Aorta (tissue), 5 donors: Measurements from ENCODE around the gene CDH11. TPM values are rescaled to one million over a fixed set of nuclear protein-coding genes. Genes with fewer than 3 reads are reported as not detected.
A peak's percentile ranks its signal among the peaks of the same experiment; 100 is the strongest.

ENCODE experiments used
- ATAC-seq: fragments of 200-7000 bp; cut with Tn5 transposase; one replicate; pipeline ENCODE4 v1.9.1; 2022; ENCODE audit warnings: moderate library complexity; ENCODE audit not compliant: low FRiP score
- DNase-seq, 2 donors: peaks; one replicate each; pipeline ENCODE4 v3.0.0-alpha.2; 2020
- H3K27ac ChIP-seq, 2 donors: one replicate each; pipeline ENCODE4 v1.5.1; 2013; ENCODE audit warnings: low read length in 2 of 2, mild to moderate bottlenecking in 2 of 2, moderate library complexity in 2 of 2, control low read depth in 1 of 2, inconsistent platforms in 1 of 2, low read depth in 1 of 2
- H3K27me3 ChIP-seq, 2 donors: one replicate each; pipeline ENCODE4 v1.6.1; 2013; ENCODE audit warnings: control low read depth in 1 of 2, low read length in 1 of 2, mild to moderate bottlenecking in 1 of 2, moderate library complexity in 1 of 2; ENCODE audit not compliant: insufficient read depth in 2 of 2, control insufficient read depth in 1 of 2
- H3K36me3 ChIP-seq, 2 donors: one replicate each; pipeline ENCODE4 v1.6.1; 2013; ENCODE audit warnings: control low read depth in 1 of 2, low read length in 1 of 2, mild to moderate bottlenecking in 1 of 2; ENCODE audit not compliant: insufficient read depth in 2 of 2, control insufficient read depth in 1 of 2
- H3K4me1 ChIP-seq, 2 donors: one replicate each; pipeline ENCODE4 v1.6.1; 2013; ENCODE audit warnings: low read length in 2 of 2, control low read depth in 1 of 2, mild to moderate bottlenecking in 1 of 2, moderate library complexity in 1 of 2; ENCODE audit not compliant: insufficient read depth in 2 of 2, control insufficient read depth in 1 of 2
- H3K4me3 ChIP-seq, 2 donors: one replicate each; pipeline ENCODE4 v1.5.1; 2013; ENCODE audit warnings: low read length in 2 of 2, control low read depth in 1 of 2, mild to moderate bottlenecking in 1 of 2
- H3K9me3 ChIP-seq: one replicate; pipeline ENCODE4 v1.6.1; 2013; ENCODE audit warnings: mild to moderate bottlenecking, low read length; ENCODE audit not compliant: control insufficient read depth
- WGBS, 2 donors: extraction: QIAGEN DNeasy Blood & Tissue Kit; methylation state at CpG; one replicate each; pipeline ENCODE4 v1.1.7; 2013; 5-methylcytosine and 5-hydroxymethylcytosine counted together
- intact Hi-C, 2 donors: fragments of 100-400 bp; cut with DNase I; formaldehyde crosslinking; loops; one replicate each; pipeline versions ENCODE4 v1.14.2 to v1.15.0; 2022
- polyA plus RNA-seq, 2 donors: library from polyadenylated mRNA; stranded (reverse); fragments of 200-250 nt; gene quantifications; one replicate each; pipeline ENCODE4 v1.2.3, GENCODE V29; 2013
- total RNA-seq, 2 donors: library from RNA; stranded (reverse); fragmentation: NEBNext Ultra II Directional; extraction: Animal tissue kit (Norgen Biotek cat#: 25700); gene quantifications; one replicate each; pipeline ENCODE4 v1.2.1, GENCODE V29; 2021
- donor health status: healthy with polysubstance abuse.
- donor health status: Bipolar disorder and iron deficiency.
- donor health status: DM: no; HTN: no; CAD: no.
- donor health status: DM: no; HTN: no; CAD: no.
- donor health status: DM: yes; HTN: yes; CAD: no.

CDH11 gene
- total and polyA plus RNA-seq, 4 donors: 11.9 to 182 (median 51.9) TPM

DNA sequence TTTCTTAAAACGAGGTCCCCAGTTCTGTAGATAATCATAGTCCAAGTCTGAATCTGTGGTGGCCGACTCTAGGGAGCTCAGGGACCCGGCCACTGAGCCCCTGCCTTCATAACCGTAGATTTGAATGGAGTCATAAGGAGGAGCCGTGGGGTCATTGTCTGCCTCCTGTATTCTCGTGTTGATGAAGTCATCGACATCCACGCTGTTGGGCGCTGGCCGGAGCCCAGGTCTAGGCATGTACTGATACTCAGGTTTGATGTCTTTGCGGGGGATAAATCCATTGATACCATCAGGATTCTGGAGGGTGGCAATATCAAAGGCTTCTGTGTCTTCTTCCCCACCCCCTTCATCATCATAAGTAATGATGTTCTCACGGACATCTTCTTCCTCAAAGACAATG, 174.2 kb downstream of the CDH11 start:
- H3K9me3 ChIP-seq: no peaks in the 10 kb centered on the region
- peaks cover 3 to 8% of the 10 kb centered on the region in 2 donors for H3K36me3 ChIP-seq
- H3K27ac ChIP-seq: no peak overlapping the region
- ATAC-seq (no peak), DNase-seq (no peak)
- H3K4me1 ChIP-seq: no peaks in the 10 kb centered on the region
- H3K27me3 ChIP-seq: no peaks in the 10 kb centered on the region
- no peak overlapping the region for H3K4me3 ChIP-seq
- intact Hi-C loops: no loop called here
- WGBS, 2 donors: 89 to 92% methylated on average over 12 of the region's 12 CpGs

- ATAC-seq (no peak), DNase-seq (no peak)
- H3K4me1 ChIP-seq: no peaks in the 10 kb centered on the region
- 12 to 19% methylated on average over 2 of the region's 2 CpGs for WGBS, 2 donors
- intact Hi-C loops: no loop called here
- no peak overlapping the region for H3K4me3 ChIP-seq
- H3K27ac ChIP-seq: no peak overlapping the region
- no peaks in the 10 kb centered on the region for H3K9me3 ChIP-seq
- no peaks in the 10 kb centered on the region for H3K27me3 ChIP-seq
- no peaks in the 10 kb centered on the region for H3K36me3 ChIP-seq
Measured at GRCh38 chr16:64933885-64934284, 188.0 kb downstream of the CDH11 start.

DNA sequence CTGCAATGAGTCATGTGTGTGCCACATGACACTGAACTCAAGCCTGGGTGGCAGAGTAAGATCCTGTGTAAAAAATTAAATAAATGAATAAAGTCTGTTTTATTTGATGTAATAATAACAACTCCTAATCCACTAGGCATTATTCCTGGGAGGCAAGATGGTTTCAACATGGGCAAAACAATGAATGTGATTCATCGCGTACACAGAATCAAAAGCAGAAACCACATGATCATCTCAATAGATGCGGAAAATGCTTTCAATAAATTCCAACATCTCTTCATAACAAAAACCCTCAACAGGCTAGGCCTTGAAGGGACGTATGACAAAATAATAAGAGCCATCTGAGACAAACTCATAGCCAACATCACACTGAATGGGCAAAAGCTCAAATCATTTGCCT, 195.4 kb downstream of the CDH11 start:
- H3K4me1 ChIP-seq: no peaks in the 10 kb centered on the region
- intact Hi-C loops: no loop called here
- H3K4me3 ChIP-seq: no peak overlapping the region
- H3K36me3 ChIP-seq: no peaks in the 10 kb centered on the region
- DNase-seq: no peak
- ATAC-seq: no peak
- 82 to 96% methylated on average over 4 of the region's 4 CpGs for WGBS, 2 donors
- peaks cover 2% of the 10 kb centered on the region for H3K9me3 ChIP-seq
- no peaks in the 10 kb centered on the region for H3K27me3 ChIP-seq
- no peak overlapping the region for H3K27ac ChIP-seq

DNA sequence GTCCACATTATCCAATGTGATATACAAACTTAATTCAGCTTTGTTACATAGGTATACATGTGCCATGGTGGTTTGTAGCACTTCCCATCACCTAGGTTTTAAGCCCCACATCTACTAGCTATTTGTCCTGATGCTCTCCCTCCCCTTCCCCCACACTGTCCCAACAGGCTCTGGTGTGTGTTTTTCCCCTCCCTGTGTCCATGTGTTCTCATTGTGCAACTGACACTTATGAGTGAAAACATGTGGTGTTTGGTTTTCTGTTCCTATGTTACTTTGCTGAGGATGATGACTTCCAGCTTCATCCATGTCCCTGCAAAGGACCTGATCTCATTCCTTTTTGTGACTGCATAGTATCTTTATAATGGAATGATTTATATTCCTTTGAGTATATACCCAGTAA, 196.7 kb downstream of the CDH11 start:
- Histone ChIP-seq H3K9me3 (peaks cover 2% of the 10 kb centered on the region), H3K27ac (no peak overlapping the region), H3K36me3 (no peaks in the 10 kb centered on the region), H3K4me1 (no peaks in the 10 kb centered on the region), H3K27me3 (no peaks in the 10 kb centered on the region), H3K4me3 (no peak overlapping the region)
- DNase-seq: no peak
- ATAC-seq: no peak
- intact Hi-C loops: no loop called here

GRCh38 chr16:64924086-64924485, 197.8 kb downstream of the CDH11 start:
- H3K27ac ChIP-seq: no peak overlapping the region
- peaks cover 2% of the 10 kb centered on the region for H3K9me3 ChIP-seq
- H3K27me3 ChIP-seq: no peaks in the 10 kb centered on the region
- intact Hi-C loops: no loop called here
- DNase-seq (no peak), ATAC-seq (no peak)
- no peaks in the 10 kb centered on the region for H3K4me1 ChIP-seq
- H3K36me3 ChIP-seq: no peaks in the 10 kb centered on the region
- no peak overlapping the region for H3K4me3 ChIP-seq
- WGBS, 2 donors: 97% methylated on average over 2 of the region's 2 CpGs

DNA sequence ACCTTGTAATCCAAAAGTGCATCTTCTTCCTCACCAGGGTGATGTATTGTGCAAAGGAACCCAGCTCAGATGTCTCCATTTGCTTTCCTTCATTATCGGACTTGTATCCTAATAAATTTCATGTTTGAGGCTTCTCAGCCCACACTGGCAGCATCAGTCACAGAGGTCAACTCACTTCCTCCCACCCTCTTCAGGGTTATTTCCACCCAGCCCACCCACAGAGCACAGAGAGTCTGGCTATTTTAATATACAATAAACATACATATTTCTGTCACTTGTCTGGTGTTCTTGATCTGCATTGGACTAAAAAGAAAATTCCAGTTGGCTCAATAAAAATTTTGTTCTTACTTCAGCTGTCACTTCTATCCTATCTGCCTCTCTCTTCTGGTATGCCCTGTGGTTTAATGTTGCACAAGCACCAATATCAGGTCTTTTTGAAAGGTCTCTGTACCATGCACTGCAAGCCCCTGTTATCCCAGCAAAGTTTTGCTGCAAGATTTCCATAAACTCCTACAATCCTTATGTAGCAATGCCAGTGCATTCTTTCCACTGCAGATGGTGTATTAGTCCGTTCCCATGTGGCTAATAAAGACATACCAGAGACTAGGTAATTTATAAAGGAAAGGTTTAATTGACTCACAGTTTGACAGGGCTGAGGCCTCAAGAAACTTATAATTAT, 201.8 kb downstream of the CDH11 start:
- intact Hi-C loops: no loop called here
- no peaks in the 10 kb centered on the region for H3K9me3 ChIP-seq
- WGBS, 2 donors: 73 to 78% methylated on average over 2 of the region's 2 CpGs

DNA sequence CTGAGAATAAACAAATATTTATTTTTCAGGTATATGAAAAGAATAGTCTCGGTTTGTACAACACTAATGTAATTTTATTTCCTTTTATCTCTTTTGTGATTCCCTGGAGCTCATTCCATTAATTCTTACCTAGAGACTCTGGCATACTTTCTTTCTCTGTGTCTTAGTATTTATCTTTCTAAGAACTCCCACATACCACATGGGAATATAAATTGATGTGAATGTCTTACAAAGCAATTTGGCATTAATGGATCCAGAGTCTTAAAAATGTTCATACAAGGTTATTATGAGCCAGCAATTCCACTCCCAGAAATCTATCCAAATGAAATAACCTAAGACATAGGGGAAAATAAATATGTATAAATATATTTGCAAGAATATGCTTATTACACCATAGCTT, 202.7 kb downstream of the CDH11 start:
- H3K4me3 ChIP-seq: no peak overlapping the region
- DNase-seq (no peak), ATAC-seq (no peak)
- no peaks in the 10 kb centered on the region for H3K9me3 ChIP-seq
- no peaks in the 10 kb centered on the region for H3K36me3 ChIP-seq
- 91 to 97% methylated on average over 1 of the region's 1 CpG for WGBS, 2 donors
- no peaks in the 10 kb centered on the region for H3K4me1 ChIP-seq
- H3K27me3 ChIP-seq: no peaks in the 10 kb centered on the region
- no peak overlapping the region for H3K27ac ChIP-seq
- intact Hi-C loops: no loop called here

More for the DNA sequence above, 201.8 kb downstream of the CDH11 start:
- ATAC-seq (no peak), DNase-seq (no peak)
- no peak overlapping the region for H3K27ac ChIP-seq
- H3K36me3 ChIP-seq: no peaks in the 10 kb centered on the region
- H3K4me3 ChIP-seq: no peak overlapping the region
- H3K4me1 ChIP-seq: no peaks in the 10 kb centered on the region
- no peaks in the 10 kb centered on the region for H3K27me3 ChIP-seq

- Histone ChIP-seq H3K4me3 (no peak overlapping the region), H3K36me3 (no peaks in the 10 kb centered on the region), H3K27me3 (no peaks in the 10 kb centered on the region), H3K4me1 (no peaks in the 10 kb centered on the region), H3K9me3 (no peaks in the 10 kb centered on the region), H3K27ac (no peak overlapping the region)
- 96 to 97% methylated on average over 2 of the region's 2 CpGs for WGBS, 2 donors
- no peak for DNase-seq
- intact Hi-C loops: no loop called here
- ATAC-seq: no peak
Measured at GRCh38 chr16:64916051-64916450, 205.8 kb downstream of the CDH11 start.

- H3K9me3 ChIP-seq: no peaks in the 10 kb centered on the region
- H3K4me1 ChIP-seq: peaks cover 0 to 4% of the 10 kb centered on the region in 2 donors
- H3K4me3 ChIP-seq: no peak overlapping the region
- WGBS, 2 donors: 13 to 15% methylated on average over 6 of the region's 6 CpGs
- DNase-seq: peak; percentile 75 to 79
- H3K27me3 ChIP-seq: no peaks in the 10 kb centered on the region
- peak; percentile 69 for ATAC-seq
- H3K27ac ChIP-seq: no peak overlapping the region
- intact Hi-C loops: no loop called here
- no peaks in the 10 kb centered on the region for H3K36me3 ChIP-seq
Measured at GRCh38 chr16:64910356-64910755, 211.5 kb downstream of the CDH11 start.
